Measurements from ENCODE around the gene NKX2-4.

Gene NKX2-4

GRCh38 chr20:21388566-21388965 is 8.8 kb downstream of the NKX2-4 start:
- H3K4me3 ChIP-seq (ENCODE audit: control insufficient read depth, low read depth, low read length), result no peak overlapping the region
- DNase-seq (ENCODE audit: low read depth), result no peak
- TF ChIP-seq, protein P1, sequence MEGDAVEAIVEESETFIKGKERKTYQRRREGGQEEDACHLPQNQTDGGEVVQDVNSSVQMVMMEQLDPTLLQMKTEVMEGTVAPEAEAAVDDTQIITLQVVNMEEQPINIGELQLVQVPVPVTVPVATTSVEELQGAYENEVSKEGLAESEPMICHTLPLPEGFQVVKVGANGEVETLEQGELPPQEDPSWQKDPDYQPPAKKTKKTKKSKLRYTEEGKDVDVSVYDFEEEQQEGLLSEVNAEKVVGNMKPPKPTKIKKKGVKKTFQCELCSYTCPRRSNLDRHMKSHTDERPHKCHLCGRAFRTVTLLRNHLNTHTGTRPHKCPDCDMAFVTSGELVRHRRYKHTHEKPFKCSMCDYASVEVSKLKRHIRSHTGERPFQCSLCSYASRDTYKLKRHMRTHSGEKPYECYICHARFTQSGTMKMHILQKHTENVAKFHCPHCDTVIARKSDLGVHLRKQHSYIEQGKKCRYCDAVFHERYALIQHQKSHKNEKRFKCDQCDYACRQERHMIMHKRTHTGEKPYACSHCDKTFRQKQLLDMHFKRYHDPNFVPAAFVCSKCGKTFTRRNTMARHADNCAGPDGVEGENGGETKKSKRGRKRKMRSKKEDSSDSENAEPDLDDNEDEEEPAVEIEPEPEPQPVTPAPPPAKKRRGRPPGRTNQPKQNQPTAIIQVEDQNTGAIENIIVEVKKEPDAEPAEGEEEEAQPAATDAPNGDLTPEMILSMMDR (conservative IDR thresholded peaks at IDR 0.05; ENCODE audit: control insufficient read depth, insufficient read depth, low read depth, low read length), result no peak

- no peak overlapping the region for H3K4me3 ChIP-seq (ENCODE audit: control insufficient read depth, low read depth, low read length)
- no peak for DNase-seq (ENCODE audit: low read depth)
- TF ChIP-seq, protein P1 (conservative IDR thresholded peaks at IDR 0.05; ENCODE audit: control insufficient read depth, insufficient read depth, low read depth, low read length), result no peak
These were observed 9.8 kb downstream of the NKX2-4 start for GRCh38 chr20:21387528-21387927.

- DNase-seq (ENCODE audit: low read depth), result no peak
- H3K4me3 ChIP-seq (ENCODE audit: control insufficient read depth, low read depth, low read length), result no peak overlapping the region
- TF ChIP-seq, protein P1 (conservative IDR thresholded peaks at IDR 0.05; ENCODE audit: control insufficient read depth, insufficient read depth, low read depth, low read length), result no peak
These were observed 11.2 kb downstream of the NKX2-4 start for GRCh38 chr20:21386111-21386510.

- no peak for DNase-seq (ENCODE audit: low read depth)
- no peak overlapping the region for H3K4me3 ChIP-seq (ENCODE audit: control insufficient read depth, low read depth, low read length)
- TF ChIP-seq, protein P1 (conservative IDR thresholded peaks at IDR 0.05; ENCODE audit: control insufficient read depth, insufficient read depth, low read depth, low read length), result no peak
These were observed 12.9 kb downstream of the NKX2-4 start for GRCh38 chr20:21384308-21384892.

GRCh38 chr20:21381619-21382018 is 15.7 kb downstream of the NKX2-4 start:
- no peak overlapping the region for H3K4me3 ChIP-seq (ENCODE audit: control insufficient read depth, low read depth, low read length)
- DNase-seq (ENCODE audit: low read depth), result no peak
- TF ChIP-seq, protein P1 (conservative IDR thresholded peaks at IDR 0.05; ENCODE audit: control insufficient read depth, insufficient read depth, low read depth, low read length), result no peak

DNA sequence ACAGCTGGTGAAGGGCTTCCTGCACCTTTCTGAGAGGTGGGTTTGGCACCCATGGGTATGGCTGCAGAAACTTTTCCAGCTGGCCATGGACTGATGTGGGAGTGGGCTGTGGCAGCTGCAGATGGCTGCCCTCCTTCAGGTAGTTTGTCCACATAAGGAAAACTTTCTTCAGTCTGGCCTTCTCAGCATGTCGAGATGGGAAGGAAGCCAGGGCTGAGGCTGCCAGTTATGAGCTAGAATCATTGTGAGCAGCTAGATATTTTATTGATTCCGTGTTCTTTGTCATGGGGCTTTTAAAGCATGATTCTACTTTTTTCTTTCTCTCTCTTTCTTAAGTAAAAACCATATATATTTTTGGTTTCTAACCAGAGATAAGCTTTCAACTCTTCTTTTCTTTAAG is 16.6 kb downstream of the NKX2-4 start:
- no peak overlapping the region for H3K4me3 ChIP-seq (ENCODE audit: control insufficient read depth, low read depth, low read length)
- TF ChIP-seq, protein P1 (conservative IDR thresholded peaks at IDR 0.05; ENCODE audit: control insufficient read depth, insufficient read depth, low read depth, low read length), result no peak
- no peak for DNase-seq (ENCODE audit: low read depth)

DNA sequence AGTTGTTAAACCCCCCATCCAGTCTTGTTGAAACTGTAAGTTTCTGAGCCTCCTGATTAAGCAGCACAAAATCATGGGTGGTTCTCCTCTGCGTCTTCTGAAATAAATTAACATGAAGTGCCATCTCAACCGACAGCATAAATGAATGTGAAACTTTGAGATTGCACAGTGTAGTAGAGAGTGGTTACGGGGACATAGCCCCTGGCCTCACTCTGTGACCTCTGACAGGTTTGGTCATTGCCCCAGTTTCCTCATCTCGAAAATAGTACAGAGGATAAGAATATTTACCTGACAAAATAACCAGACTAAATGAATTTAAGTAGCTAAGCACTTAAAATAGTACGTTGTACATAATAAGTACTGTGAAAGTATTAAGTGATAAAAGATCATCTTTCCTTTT is 19.1 kb downstream of the NKX2-4 start:
- TF ChIP-seq, protein P1 (conservative IDR thresholded peaks at IDR 0.05; ENCODE audit: control insufficient read depth, insufficient read depth, low read depth, low read length), result no peak
- no peak for DNase-seq (ENCODE audit: low read depth)
- H3K4me3 ChIP-seq (ENCODE audit: control insufficient read depth, low read depth, low read length), result no peak overlapping the region
